HG03064 (cell line): ENCODE measurements around the gene ARID4B.
"Not testable (repeated sequence)": the region's sequence is repeated elsewhere in the genome, so short reads cannot be mapped to it uniquely, and the experiment has no call there.

ENCODE experiments used
- ATAC-seq: cut with Tn5 transposase; IDR thresholded peaks from one replicate; pipeline ENCODE4 v1.9.1; 2021; ENCODE audit warnings: low read depth; ENCODE audit not compliant: unreplicated experiment

Gene ARID4B

GRCh38 chr1:235275836-235276235, 52.1 kb downstream of the ARID4B start:
- ATAC-seq = no peak

- peak; percentile 67 for ATAC-seq
Observed at GRCh38 chr1:235275223-235275622, 52.8 kb downstream of the ARID4B start.

- ATAC-seq = no peak
Observed at GRCh38 chr1:235272851-235273250, 55.1 kb downstream of the ARID4B start.

GRCh38 chr1:235270625-235271024, 57.4 kb downstream of the ARID4B start:
- ATAC-seq = no peak

GRCh38 chr1:235269990-235270389, 58.0 kb downstream of the ARID4B start:
- not testable (repeated sequence) for ATAC-seq

- no peak for ATAC-seq
Observed at GRCh38 chr1:235268379-235269125, 59.4 kb downstream of the ARID4B start.

GRCh38 chr1:235266967-235267366, 61.0 kb downstream of the ARID4B start:
- no peak for ATAC-seq

GRCh38 chr1:235266325-235266724, 61.7 kb downstream of the ARID4B start:
- no peak for ATAC-seq

- no peak for ATAC-seq
Observed at GRCh38 chr1:235265900-235266299, 62.1 kb downstream of the ARID4B start.

GRCh38 chr1:235264327-235264726, 63.7 kb downstream of the ARID4B start:
- no peak for ATAC-seq

GRCh38 chr1:235262539-235262938, 65.4 kb downstream of the ARID4B start:
- ATAC-seq = no peak

- no peak for ATAC-seq
Observed at GRCh38 chr1:235261243-235261642, 66.7 kb downstream of the ARID4B start.

GRCh38 chr1:235259133-235259778, 68.7 kb downstream of the ARID4B start:
- no peak for ATAC-seq

GRCh38 chr1:235258068-235258467, 69.9 kb downstream of the ARID4B start:
- ATAC-seq = not testable (repeated sequence)

- ATAC-seq = no peak
Observed at GRCh38 chr1:235254721-235255120, 73.3 kb downstream of the ARID4B start.

GRCh38 chr1:235253219-235253962, 74.6 kb downstream of the ARID4B start:
- no peak for ATAC-seq

- ATAC-seq = no peak
Observed at GRCh38 chr1:235250430-235250829, 77.5 kb downstream of the ARID4B start.

GRCh38 chr1:235246022-235246948, 81.7 kb downstream of the ARID4B start:
- no peak for ATAC-seq

GRCh38 chr1:235244974-235245592, 82.9 kb downstream of the ARID4B start:
- ATAC-seq = no peak

GRCh38 chr1:235240960-235241359, 87.0 kb downstream of the ARID4B start:
- no peak for ATAC-seq
